ENCODE results near the gene RNF123.

DNA sequence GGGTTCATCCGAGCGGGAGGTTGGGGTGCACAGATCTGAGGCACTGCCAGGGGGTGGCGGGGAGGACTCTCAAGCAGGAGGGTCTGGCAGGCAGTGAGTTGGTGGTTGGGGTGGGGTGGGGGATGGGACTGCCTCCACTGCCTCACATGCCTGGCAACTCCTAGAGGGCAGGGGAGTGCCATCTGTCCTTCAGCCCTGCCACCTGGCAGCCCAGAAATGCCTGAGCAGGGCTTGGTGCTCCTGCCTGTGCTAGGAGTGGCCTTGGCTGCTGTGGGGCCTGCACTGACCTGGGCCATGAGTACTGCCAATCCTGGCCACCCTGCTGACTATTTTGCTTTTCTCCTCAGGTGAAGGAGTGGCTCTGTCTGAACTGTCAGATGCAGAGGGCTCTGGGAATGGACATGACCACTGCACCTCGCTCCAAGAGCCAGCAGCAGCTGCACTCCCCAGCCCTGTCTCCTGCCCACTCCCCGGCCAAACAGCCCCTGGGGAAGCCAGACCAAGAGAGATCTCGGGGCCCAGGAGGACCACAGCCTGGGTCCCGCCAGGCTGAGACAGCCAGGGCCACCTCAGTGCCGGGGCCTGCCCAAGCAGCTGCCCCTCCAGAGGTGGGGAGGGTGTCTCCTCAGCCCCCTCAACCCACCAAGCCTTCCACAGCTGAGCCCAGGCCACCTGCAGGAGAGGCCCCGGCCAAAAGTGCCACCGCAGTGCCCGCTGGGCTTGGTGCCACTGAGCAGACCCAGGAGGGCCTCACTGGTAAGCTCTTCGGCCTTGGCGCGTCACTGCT, 47.2 kb upstream of the RNF123 start:
- TF ChIP-seq, protein P1, sequence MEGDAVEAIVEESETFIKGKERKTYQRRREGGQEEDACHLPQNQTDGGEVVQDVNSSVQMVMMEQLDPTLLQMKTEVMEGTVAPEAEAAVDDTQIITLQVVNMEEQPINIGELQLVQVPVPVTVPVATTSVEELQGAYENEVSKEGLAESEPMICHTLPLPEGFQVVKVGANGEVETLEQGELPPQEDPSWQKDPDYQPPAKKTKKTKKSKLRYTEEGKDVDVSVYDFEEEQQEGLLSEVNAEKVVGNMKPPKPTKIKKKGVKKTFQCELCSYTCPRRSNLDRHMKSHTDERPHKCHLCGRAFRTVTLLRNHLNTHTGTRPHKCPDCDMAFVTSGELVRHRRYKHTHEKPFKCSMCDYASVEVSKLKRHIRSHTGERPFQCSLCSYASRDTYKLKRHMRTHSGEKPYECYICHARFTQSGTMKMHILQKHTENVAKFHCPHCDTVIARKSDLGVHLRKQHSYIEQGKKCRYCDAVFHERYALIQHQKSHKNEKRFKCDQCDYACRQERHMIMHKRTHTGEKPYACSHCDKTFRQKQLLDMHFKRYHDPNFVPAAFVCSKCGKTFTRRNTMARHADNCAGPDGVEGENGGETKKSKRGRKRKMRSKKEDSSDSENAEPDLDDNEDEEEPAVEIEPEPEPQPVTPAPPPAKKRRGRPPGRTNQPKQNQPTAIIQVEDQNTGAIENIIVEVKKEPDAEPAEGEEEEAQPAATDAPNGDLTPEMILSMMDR (conservative IDR thresholded peaks at IDR 0.05): no peak
- TF ChIP-seq EZH2 (IDR thresholded peaks at IDR 0.05; ENCODE audit: low read depth): no peak
